HepG2 (cell line): Measurements from ENCODE around the gene MAN1A2. TPM values are rescaled to one million over a fixed set of nuclear protein-coding genes. Genes with fewer than 3 reads are reported as not detected.

ENCODE experiments used
- ATAC-seq: fragments of 200-7000 bp; cut with Tn5 transposase; 3 replicates; pipeline ENCODE4 v1.9.1; 2020; ENCODE audit warnings: mild to moderate bottlenecking, moderate library complexity
- BruUV-seq: library from RNA; stranded (reverse); fragments of 400-500 nt; replicated peaks from 2 replicates; lab custom pipeline; 2021; lab: Mats Ljungman, UMichigan
- CTCF ChIA-PET: fragments of 300-600 bp; formaldehyde crosslinking; extraction: SDS; loops from one replicate; lab custom pipeline; 2021; ENCODE audit warnings: low total read pairs, inconsistent platforms, low intra/inter-chr PET ratio; lab: Yijun Ruan, JAX
- POLR2A ChIA-PET: fragments of 350-600 bp; sonication (Branson Sonifier 250); formaldehyde crosslinking; loops from one replicate; lab custom pipeline; 2020; ENCODE audit warnings: antibody characterized with exemption, inconsistent platforms; lab: Yijun Ruan, JAX
- DNase-seq: peaks from one replicate; pipeline ENCODE4 v3.0.0-alpha.2; 2015; ENCODE audit warnings: low spot score
- FAIRE-seq: peaks from 3 replicates; lab custom pipeline; 2011; peaks lifted over from hg19 to GRCh38; lab: Jason Lieb, UNC
- H2AFZ ChIP-seq: one replicate; pipeline ENCODE4 v1.6.1; 2011; ENCODE audit warnings: low read length, inconsistent platforms
- H3K27ac ChIP-seq: fragments of 300-600 bp; 3 replicates; pipeline ENCODE4 v1.8.0; 2011; ENCODE audit warnings: mixed run types, mild to moderate bottlenecking, mixed read lengths, low read length, inconsistent platforms; ENCODE audit not compliant: insufficient read depth; ENCODE audit errors: extremely low read length
- H3K27me3 ChIP-seq, 2 experiments: fragments of 200-600 bp in 1 of 2; 2 replicates in 1 of 2; 3 replicates in 1 of 2; pipeline versions ENCODE4 v1.6.0 to v1.8.0; 2011; ENCODE audit warnings: low read length in 2 of 2, mild to moderate bottlenecking in 2 of 2, moderate library complexity in 2 of 2, inconsistent platforms in 1 of 2; ENCODE audit not compliant: insufficient read depth in 2 of 2, control insufficient read depth in 1 of 2
- H3K36me3 ChIP-seq, 2 experiments: fragments of 200-600 bp in 1 of 2; replicated peaks in 1 of 2; 2 replicates in 1 of 2; 3 replicates in 1 of 2; pipeline versions ENCODE4 v1.5.1 to v1.8.0; 2011; ENCODE audit warnings: low read length in 2 of 2, inconsistent platforms in 1 of 2; ENCODE audit not compliant: insufficient read depth in 2 of 2, control insufficient read depth in 1 of 2
- H3K4me1 ChIP-seq: 2 replicates; pipeline ENCODE4 v1.5.1; 2012; ENCODE audit warnings: low read length, inconsistent platforms; ENCODE audit not compliant: insufficient read depth
- H3K4me2 ChIP-seq: 2 replicates; pipeline ENCODE4 v1.6.0; 2011; ENCODE audit warnings: low read depth, low read length, inconsistent platforms
- H3K4me3 ChIP-seq, 3 experiments: fragments of 200-600 bp in 1 of 3; sonication (generic), shearing (Covaris generic) in 1 of 3; replicated peaks in 1 of 3; 2 replicates each; pipeline ENCODE4 v1.5.1; 2011 to 2016; ENCODE audit warnings: low read length in 3 of 3, inconsistent platforms in 2 of 3, low read depth in 2 of 3, mild to moderate bottlenecking in 2 of 3, control low read depth in 1 of 3, mixed read lengths in 1 of 3; ENCODE audit not compliant: insufficient read depth in 1 of 3
- H3K79me2 ChIP-seq: one replicate; pipeline ENCODE4 v1.6.1; 2011; ENCODE audit warnings: low read length, inconsistent platforms; ENCODE audit not compliant: insufficient read depth
- H3K9ac ChIP-seq: 2 replicates; pipeline ENCODE4 v1.6.0; 2011; ENCODE audit warnings: mild to moderate bottlenecking, low read depth, low read length, inconsistent platforms; ENCODE audit not compliant: insufficient read depth
- H3K9me3 ChIP-seq: 2 replicates; pipeline ENCODE4 v1.5.1; 2012; ENCODE audit warnings: mild to moderate bottlenecking, low read length
- H4K20me1 ChIP-seq: 2 replicates; pipeline ENCODE4 v1.6.0; 2011; ENCODE audit warnings: inconsistent platforms, mild to moderate bottlenecking, low read length, moderate library complexity; ENCODE audit not compliant: insufficient read depth
- BRCA1 ChIP-seq: sonication (generic); formaldehyde crosslinking; IDR thresholded peaks from 2 replicates; pipeline ENCODE4 v1.4.0; 2020; ENCODE audit warnings: missing genetic modification reagents
- FOXJ3 ChIP-seq: sonication (generic); formaldehyde crosslinking; IDR thresholded peaks from 2 replicates; pipeline ENCODE4 v1.4.0; 2020; ENCODE audit warnings: missing genetic modification reagents, mild to moderate bottlenecking, borderline replicate concordance
- NR2C2 ChIP-seq: sonication (generic); formaldehyde crosslinking; IDR thresholded peaks from 2 replicates; pipeline ENCODE4 v1.4.0; 2020; ENCODE audit warnings: missing genetic modification reagents, mild to moderate bottlenecking, moderate library complexity, borderline replicate concordance
- ZNF17 ChIP-seq: sonication (generic); formaldehyde crosslinking; IDR thresholded peaks from 2 replicates; pipeline ENCODE4 v1.5.0; 2020; ENCODE audit warnings: mild to moderate bottlenecking, missing genetic modification reagents
- ZNF737 ChIP-seq: sonication (generic); formaldehyde crosslinking; IDR thresholded peaks from 2 replicates; pipeline ENCODE4 v1.5.0; 2020; ENCODE audit warnings: missing genetic modification reagents, mild to moderate bottlenecking, borderline replicate concordance
- WGBS: methylation state at CpG from one replicate; pipeline ENCODE4 v1.1.6; 2017; ENCODE audit warnings: low lambda C conversion rate; 5-methylcytosine and 5-hydroxymethylcytosine counted together
- in situ Hi-C: cut with HindIII; loops from 2 replicates; pipeline ENCODE4 v1.10.0; 2017; ENCODE audit warnings: low pct_unique_long_range_greater_than_20kb; ENCODE audit not compliant: extremely low pct_ligation_motif_present
- intact Hi-C: fragments of 100-400 bp; cut with micrococcal nuclease; formaldehyde crosslinking; loops from one replicate; pipeline ENCODE4 v1.10.0; 2022; ENCODE audit not compliant: unreplicated experiment
- polyA plus RNA-seq, 8 experiments: library from polyadenylated mRNA; depleted of rRNA in 3 of 8; stranded (reverse) in 7 of 8; unstranded in 1 of 8; fragments of >200 nt; fragmentation: Illumina TruSeq in 4 of 8; extraction: Trizol in 4 of 8; gene quantifications; 2 replicates each; pipeline versions ENCODE4 v1.2.1 to v1.2.3, GENCODE V29; 2011 to 2016; ENCODE audit warnings: low read depth in 4 of 8, missing spikeins in 1 of 8, mixed read lengths in 1 of 8; ENCODE audit not compliant: insufficient read depth in 1 of 8
- total RNA-seq, 5 experiments: library from RNA; depleted of rRNA; stranded (reverse); fragments of >200 nt; fragmentation: Illumina TruSeq; extraction: Trizol; gene quantifications; 2 replicates each; pipeline ENCODE4 v1.2.3, GENCODE V29; 2016; ENCODE audit warnings: low read depth in 1 of 5
- TF ChIP-seq, protein P1 (sequence below): sonication (generic); formaldehyde crosslinking; conservative IDR thresholded peaks from 2 replicates; pipeline ENCODE4 v1.4.0; 2020; ENCODE audit warnings: mild to moderate bottlenecking, missing genetic modification reagents, moderate library complexity
- TF ChIP-seq, protein P2 (sequence below): sonication (generic); formaldehyde crosslinking; IDR thresholded peaks from 2 replicates; pipeline ENCODE4 v1.4.0; 2020; ENCODE audit warnings: missing genetic modification reagents

The MAN1A2 gene
- total and polyA plus RNA-seq, 2 of the 13 experiments (the other 11 are each of a cell fraction or from before 2014, with no cell fraction given) = 8.0 to 19.9 TPM

DNA sequence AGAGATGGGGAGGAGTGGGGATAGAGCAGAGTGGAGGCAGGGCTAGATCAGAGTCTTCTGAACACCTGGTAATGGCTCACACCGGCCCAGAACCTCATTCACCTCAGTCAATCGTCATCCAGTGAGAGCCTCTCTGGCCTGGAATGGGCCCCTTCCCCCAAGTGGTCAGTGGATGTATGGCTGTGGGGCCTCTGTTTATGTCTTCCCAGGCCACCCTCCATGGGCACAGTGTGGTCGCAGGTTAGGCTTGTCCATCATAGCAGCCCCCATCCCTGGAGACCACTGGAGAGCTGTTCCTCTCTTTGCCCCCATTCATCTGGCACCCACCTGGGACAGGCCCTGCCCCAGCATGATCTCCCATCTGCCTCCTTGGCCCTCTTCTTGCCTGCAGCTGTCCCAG, 209.0 kb downstream of the MAN1A2 start (continued):
- TF ChIP-seq, protein P1, sequence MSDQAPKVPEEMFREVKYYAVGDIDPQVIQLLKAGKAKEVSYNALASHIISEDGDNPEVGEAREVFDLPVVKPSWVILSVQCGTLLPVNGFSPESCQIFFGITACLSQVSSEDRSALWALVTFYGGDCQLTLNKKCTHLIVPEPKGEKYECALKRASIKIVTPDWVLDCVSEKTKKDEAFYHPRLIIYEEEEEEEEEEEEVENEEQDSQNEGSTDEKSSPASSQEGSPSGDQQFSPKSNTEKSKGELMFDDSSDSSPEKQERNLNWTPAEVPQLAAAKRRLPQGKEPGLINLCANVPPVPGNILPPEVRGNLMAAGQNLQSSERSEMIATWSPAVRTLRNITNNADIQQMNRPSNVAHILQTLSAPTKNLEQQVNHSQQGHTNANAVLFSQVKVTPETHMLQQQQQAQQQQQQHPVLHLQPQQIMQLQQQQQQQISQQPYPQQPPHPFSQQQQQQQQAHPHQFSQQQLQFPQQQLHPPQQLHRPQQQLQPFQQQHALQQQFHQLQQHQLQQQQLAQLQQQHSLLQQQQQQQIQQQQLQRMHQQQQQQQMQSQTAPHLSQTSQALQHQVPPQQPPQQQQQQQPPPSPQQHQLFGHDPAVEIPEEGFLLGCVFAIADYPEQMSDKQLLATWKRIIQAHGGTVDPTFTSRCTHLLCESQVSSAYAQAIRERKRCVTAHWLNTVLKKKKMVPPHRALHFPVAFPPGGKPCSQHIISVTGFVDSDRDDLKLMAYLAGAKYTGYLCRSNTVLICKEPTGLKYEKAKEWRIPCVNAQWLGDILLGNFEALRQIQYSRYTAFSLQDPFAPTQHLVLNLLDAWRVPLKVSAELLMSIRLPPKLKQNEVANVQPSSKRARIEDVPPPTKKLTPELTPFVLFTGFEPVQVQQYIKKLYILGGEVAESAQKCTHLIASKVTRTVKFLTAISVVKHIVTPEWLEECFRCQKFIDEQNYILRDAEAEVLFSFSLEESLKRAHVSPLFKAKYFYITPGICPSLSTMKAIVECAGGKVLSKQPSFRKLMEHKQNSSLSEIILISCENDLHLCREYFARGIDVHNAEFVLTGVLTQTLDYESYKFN (CRISPR knock-in tag) = no peak
- TF ChIP-seq, protein P2, sequence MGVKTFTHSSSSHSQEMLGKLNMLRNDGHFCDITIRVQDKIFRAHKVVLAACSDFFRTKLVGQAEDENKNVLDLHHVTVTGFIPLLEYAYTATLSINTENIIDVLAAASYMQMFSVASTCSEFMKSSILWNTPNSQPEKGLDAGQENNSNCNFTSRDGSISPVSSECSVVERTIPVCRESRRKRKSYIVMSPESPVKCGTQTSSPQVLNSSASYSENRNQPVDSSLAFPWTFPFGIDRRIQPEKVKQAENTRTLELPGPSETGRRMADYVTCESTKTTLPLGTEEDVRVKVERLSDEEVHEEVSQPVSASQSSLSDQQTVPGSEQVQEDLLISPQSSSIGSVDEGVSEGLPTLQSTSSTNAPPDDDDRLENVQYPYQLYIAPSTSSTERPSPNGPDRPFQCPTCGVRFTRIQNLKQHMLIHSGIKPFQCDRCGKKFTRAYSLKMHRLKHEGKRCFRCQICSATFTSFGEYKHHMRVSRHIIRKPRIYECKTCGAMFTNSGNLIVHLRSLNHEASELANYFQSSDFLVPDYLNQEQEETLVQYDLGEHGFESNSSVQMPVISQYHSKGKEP (CRISPR knock-in tag) = no peak
- TF ChIP-seq NR2C2 (CRISPR knock-in tag) (no peak), ZNF737 (CRISPR knock-in tag) (no peak)

DNA sequence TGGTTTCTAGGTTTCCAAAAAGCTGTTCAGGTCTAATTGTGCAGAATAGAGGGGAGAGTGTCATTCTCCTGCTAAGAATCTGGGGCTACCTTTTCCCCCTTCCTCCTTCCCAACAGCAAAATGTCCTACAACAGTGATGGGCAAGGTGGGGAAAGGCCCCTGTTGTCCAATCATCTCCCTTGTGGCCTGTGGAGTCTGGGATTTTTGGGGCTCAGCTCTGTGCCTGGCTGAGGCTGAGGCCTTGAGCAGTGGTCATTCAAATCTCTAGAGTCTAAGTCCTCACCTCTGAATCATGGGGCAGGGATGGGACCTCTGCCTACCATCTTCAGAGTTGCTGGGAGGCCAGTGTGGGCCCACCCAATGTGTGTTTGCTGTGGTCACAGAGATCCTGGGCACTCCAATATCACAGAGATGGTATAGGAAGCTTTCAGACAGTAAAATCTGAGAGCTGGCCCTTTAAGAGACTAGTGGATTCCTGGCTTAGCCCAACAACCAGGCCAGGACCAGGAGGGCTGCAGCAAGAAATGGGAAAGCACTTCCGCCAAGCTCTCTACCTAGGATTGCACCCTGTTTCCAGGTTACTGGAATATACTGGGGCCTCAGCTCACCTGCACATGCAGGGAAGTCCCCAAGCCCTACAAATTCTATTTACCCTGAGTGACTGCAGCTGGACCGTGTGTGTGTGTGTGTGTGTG, 210.1 kb downstream of the MAN1A2 start:
- H3K27me3 ChIP-seq = peaks cover 0 to 1% of the 10 kb centered on the region in 2 experiments; a peak in 2 of 5 replicates
- ChIA-PET CTCF (no interaction called here), POLR2A (no interaction called here)
- DNase-seq = no peak
- 20% methylated on average over 1 of the region's 2 CpGs for WGBS
- FAIRE-seq = no peak
- intact Hi-C loops = no loop called here
- H3K27ac ChIP-seq = no peak overlapping the region
- H4K20me1 ChIP-seq = no peaks in the 10 kb centered on the region
- no peak overlapping the region for H3K4me2 ChIP-seq
- H3K4me1 ChIP-seq = peaks cover 28% of the 10 kb centered on the region
- ATAC-seq = no peak
- BruUV-seq = no TSS peak
- no peak for TF ChIP-seq FOXJ3
- no peak for TF ChIP-seq ZNF17 (CRISPR knock-in tag)
- TF ChIP-seq BRCA1 = no peak
- no peak for TF ChIP-seq NR2C2 (CRISPR knock-in tag)
- H3K9ac ChIP-seq = no peak overlapping the region
- H2AFZ ChIP-seq = no peak overlapping the region
- H3K79me2 ChIP-seq = no peaks in the 10 kb centered on the region
- H3K9me3 ChIP-seq = no peaks in the 10 kb centered on the region
- in situ Hi-C loops = no loop called here
- no peak overlapping the region for H3K4me3 ChIP-seq
- H3K36me3 ChIP-seq = no peaks in the 10 kb centered on the region
